A549 treated with RU486 at 1 μM for 4 hours (cell line): Measurements from ENCODE around the gene FKBP8. TPM values are rescaled to one million over a fixed set of nuclear protein-coding genes. Genes with fewer than 3 reads are reported as not detected.

Experiments
- total RNA-seq: library from RNA; stranded (reverse); fragments of 200-300 nt; extraction: Qiagen RNA extraction; gene quantifications from 5 replicates; pipeline ENCODE4 v1.2.3, GENCODE V29; 2022; ENCODE audit warnings: low read depth

FKBP8 gene
- total RNA-seq = 116 to 161 TPM (median 147 TPM) in 5 replicates

DNA sequence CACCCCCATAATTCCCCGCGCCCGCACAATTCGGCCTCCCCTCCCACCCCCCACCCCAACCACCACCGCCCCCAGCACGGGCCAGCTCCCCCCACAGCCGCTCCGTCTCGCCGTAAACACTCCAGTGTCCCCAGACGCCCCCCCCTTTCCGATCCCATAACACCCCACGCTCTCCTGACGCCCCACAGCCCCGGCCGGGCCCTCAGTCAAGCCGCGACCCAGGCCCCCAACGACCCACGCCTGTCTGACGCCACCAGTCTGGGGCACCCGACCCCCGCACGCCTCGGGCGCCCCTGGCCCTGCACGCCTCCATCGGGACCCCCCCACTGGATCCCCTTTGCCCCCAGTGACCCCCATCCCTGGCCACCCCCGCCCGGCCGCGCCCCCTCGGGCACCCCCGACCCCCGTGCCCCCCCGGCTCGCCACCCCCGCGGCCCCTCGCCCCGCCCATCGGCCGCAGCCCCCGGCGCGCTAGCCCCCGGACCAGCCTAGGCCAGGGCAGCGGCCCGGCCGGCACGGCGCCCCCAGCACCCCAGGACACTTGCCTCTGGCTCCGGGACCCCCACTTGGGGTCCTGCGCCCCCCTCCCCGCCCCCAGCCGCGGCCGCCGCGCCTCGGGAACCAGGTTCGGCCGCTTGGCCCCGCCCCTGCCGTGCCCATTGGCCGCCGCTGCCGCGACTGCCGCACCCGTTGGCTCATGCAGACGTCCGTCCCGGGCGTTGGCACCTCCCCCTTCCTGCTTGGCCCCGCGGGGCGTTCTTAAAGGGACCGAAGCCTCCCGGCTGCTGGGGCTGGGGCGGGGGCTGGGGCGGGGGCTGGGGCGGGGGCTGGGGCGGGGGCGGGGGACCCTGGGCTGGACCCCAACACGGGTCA lies at the start of gene FKBP8:
Gene FKBP8, minus strand, starts transcription at position 633 of the 873 bp plus-strand sequence. CDS start 1,603 bp downstream, outside the sequence.

GRCh38 chr19:18588611-18589379 lies 45.4 kb upstream of the FKBP8 start, which contains the start of gene REX1BD:
REX1BD (plus strand) TSS chr19:18588798; CDS start chr19:18588802, 4 bp downstream.

DNA sequence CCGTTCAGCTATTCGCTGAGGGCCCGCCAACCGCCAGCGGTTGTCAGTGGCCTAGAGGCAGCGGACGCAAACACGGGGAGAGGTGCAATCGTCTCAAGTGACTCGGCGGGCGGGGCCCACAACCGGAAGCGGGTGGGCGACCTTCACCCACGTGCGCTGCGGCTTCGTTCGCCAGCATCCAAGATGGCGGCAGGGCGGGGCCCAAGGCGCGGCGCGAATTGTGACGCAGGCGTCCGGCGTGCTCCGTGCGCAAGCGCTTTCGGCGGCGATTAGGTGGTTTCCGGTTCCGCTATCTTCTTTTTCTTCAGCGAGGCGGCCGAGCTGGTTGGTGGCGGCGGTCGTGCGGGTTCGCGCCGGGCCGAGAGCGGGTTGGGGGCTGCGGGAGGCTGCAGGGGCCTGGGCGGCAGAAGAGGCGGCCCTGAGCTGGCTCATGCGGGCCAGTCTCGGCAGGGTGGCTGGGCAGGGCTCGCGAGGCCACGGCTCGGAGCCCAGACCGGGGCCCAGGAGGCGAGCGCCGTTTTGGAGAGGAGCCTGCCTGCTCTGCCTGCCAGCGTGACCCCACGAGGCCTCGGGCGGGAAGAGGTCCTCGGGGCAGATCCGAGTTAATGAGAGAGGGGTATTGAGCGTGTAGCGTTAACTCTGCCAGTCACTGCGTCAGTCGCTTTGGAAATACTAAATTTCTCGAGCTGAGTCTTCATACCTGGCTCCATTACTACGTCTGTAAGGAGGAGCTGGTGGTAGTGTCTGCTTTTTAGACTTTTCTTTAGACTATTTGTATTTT lies 28.4 kb upstream of the FKBP8 start, which contains the start of gene UBA52:
Gene UBA52, plus strand, starts transcription at position 294 of the 781 bp plus-strand sequence. CDS start 1,444 bp downstream, outside the sequence.

DNA sequence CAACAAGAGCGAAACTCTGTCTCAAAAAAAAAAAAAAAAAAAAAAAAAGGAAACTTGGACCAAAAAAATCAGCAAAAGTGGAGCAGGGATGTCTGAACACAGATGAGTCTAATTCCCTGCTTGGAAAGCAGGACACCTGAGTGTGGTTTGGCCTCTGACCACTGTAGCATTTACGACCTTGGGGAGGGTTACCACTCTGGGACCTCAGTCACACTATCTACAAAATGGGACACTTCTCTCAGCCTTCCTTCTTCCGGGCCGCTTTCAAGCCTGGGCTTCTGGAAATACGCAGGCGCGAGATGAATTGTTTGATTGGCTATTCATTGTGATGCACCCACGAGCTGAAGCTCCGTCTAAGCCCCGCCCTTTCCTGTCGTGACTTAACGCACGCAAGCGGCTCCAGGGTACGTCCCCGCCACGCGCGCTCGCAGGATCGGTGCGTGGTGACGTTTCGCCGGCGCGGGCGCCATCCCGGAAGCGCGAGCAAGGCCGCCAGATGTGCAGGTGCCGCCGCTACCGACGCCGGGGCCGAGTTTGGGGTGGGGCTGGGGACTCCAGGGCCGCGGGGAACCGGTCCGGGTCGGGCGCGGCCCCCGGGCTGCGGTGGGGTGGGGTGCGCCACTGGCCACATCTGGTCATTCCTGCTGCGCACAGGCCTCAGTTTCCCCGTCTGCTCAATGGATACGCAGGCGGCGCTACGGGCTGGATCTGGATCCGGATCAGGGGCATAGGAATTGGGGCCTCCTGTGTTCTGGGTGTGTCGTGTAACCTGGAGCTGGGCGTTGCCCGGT lies 14.2 kb upstream of the FKBP8 start, which contains the start of gene KXD1:
Gene KXD1, plus strand, starts transcription at position 460 of the 791 bp plus-strand sequence. CDS start 4,187 bp downstream, outside the sequence.

DNA sequence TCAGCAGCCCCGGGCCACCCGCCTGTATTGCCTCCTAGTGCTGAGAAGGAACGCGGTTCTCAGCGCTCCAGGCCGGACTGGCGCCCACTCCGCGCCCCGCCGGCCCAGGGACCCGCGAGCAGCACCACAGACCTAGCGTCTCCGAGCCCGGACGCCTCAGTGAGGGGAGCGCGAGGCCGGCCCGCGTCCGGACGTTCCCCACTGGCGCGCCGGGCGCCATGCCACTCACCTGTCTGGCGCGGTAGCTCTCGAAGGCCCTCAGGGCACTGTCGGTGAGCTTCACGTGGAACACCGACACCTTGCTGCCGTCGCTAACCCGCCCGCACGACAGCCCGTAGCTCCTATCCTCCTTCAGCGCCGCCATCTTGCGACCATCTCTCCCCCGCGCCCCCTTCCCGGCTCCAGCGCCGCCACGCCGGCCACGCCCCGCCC lies 21.7 kb downstream of the FKBP8 start, which contains the start of gene ELL:
Gene ELL, minus strand, starts transcription at position 379 of the 432 bp plus-strand sequence. Its CDS starts 15 bp downstream, at position 364.

Other genes with a start within 250 kb of the FKBP8 start
- gene LSM4, start 220.5 kb downstream of the FKBP8 start, total RNA-seq = 228 to 256 TPM (median 239 TPM) in 5 replicates
- gene PGPEP1, start 203.0 kb downstream of the FKBP8 start, total RNA-seq = 2.6 to 3.1 TPM (median 2.6 TPM) in 5 replicates
- gene GDF15, start 157.4 kb downstream of the FKBP8 start, total RNA-seq = 30.3 to 66.7 TPM (median 56.0 TPM) in 5 replicates
- not detected in 5 replicates for gene LRRC25, start 146.0 kb downstream of the FKBP8 start, total RNA-seq
- 34.1 to 57.9 TPM (median 51.4 TPM) in 5 replicates for gene SSBP4, start 124.2 kb downstream of the FKBP8 start, total RNA-seq
- gene ISYNA1, start 105.4 kb downstream of the FKBP8 start, total RNA-seq = 27.1 to 47.3 TPM (median 45.2 TPM) in 5 replicates
- gene ELL, start 21.5 kb downstream of the FKBP8 start, total RNA-seq = 3.9 to 6.1 TPM (median 5.6 TPM) in 5 replicates
- 81.6 to 108 TPM (median 102 TPM) in 5 replicates for gene KXD1, start 14.3 kb upstream of the FKBP8 start, total RNA-seq
- 1,017 to 1,354 TPM (median 1,138 TPM) in 5 replicates for gene UBA52, start 28.3 kb upstream of the FKBP8 start, total RNA-seq
- 43.0 to 66.6 TPM (median 58.2 TPM) in 5 replicates for gene REX1BD, start 45.2 kb upstream of the FKBP8 start, total RNA-seq
- 1.1 to 4.2 TPM (median 3.3 TPM) in 5 replicates for gene CRLF1, start 63.2 kb upstream of the FKBP8 start, total RNA-seq
- gene TMEM59L, start 69.3 kb upstream of the FKBP8 start, total RNA-seq = 3.8 to 6.7 TPM (median 5.8 TPM) in 5 replicates
- 2.4 to 4.7 TPM (median 2.9 TPM) in 5 replicates for gene KLHL26, start 93.5 kb upstream of the FKBP8 start, total RNA-seq
- gene CRTC1, start 140.1 kb upstream of the FKBP8 start, total RNA-seq = 3.2 to 5.4 TPM (median 4.1 TPM) in 5 replicates
- gene COMP, start 247.7 kb upstream of the FKBP8 start, total RNA-seq = 0.08 to 0.10 TPM in 2 of 5 replicates, not detected in the others